Progenitor cell of endocrine pancreas (in vitro differentiated cells): ENCODE results near the gene CKB. TPM values are rescaled to one million over a fixed set of nuclear protein-coding genes. Genes with fewer than 3 reads are reported as not detected.

Experiments
- DNase-seq: peaks from one replicate; pipeline ENCODE4 v3.0.0; 2021; ENCODE audit warnings: low spot score; ENCODE audit not compliant: unreplicated experiment
- H3K27ac Mint-ChIP-seq: 2 replicates; pipeline ENCODE4 v1.8.0; 2021; ENCODE audit warnings: mild to moderate bottlenecking, moderate library complexity, mixed read lengths
- H3K27me3 Mint-ChIP-seq: 2 replicates; pipeline ENCODE4 v1.8.0; 2021; ENCODE audit warnings: mixed read lengths
- H3K36me3 Mint-ChIP-seq: 2 replicates; pipeline ENCODE4 v1.8.0; 2022; ENCODE audit warnings: mixed read lengths; ENCODE audit not compliant: insufficient read depth
- H3K4me1 Mint-ChIP-seq: 2 replicates; pipeline ENCODE4 v1.8.0; 2021; ENCODE audit warnings: low read depth, mixed read lengths
- H3K4me3 Mint-ChIP-seq: 2 replicates; pipeline ENCODE4 v1.8.0; 2021; ENCODE audit warnings: low read depth, mild to moderate bottlenecking, moderate library complexity, mixed read lengths
- H3K9me3 Mint-ChIP-seq: 2 replicates; pipeline ENCODE4 v1.8.0; 2021; ENCODE audit warnings: low read depth, mixed read lengths
- CTCF ChIP-seq: fragments of 200-600 bp; sonication (generic); IDR thresholded peaks from one replicate; pipeline ENCODE4 v1.5.0; 2021; ENCODE audit warnings: antibody characterized with exemption, mild to moderate bottlenecking; ENCODE audit not compliant: unreplicated experiment
- total RNA-seq: library from RNA; stranded (reverse); gene quantifications from 2 replicates; pipeline ENCODE4 v1.2.1, GENCODE V29; 2021

Gene CKB
- total RNA-seq, 1 donor from 2014 or later: 983 TPM

DNA sequence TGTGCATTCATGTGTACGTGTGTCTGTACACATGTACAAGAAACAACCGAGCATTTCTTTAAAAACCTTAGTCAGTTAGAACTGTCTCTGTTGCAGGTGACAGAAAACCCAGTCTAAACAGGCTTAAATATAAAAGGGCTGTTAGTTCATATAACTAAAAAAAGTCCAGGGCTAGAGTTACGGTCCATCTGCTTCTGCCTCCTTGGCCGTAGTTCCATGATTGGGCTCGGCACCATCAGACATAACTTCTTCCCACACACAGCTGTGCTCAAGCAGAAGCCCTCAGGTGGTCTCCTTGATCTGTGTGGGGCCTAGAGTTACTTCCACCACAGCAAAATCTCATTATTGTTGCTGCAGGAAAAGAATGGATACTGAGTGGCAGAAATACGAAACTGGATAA lies 34.6 kb downstream of the CKB start:
- peaks cover 15% of the 10 kb centered on the region for H3K36me3 Mint-ChIP-seq
- no peak for DNase-seq
- H3K27ac Mint-ChIP-seq: no peak overlapping the region
- H3K9me3 Mint-ChIP-seq: no peaks in the 10 kb centered on the region
- no peak for TF ChIP-seq CTCF
- no peak overlapping the region for H3K4me3 Mint-ChIP-seq
- H3K27me3 Mint-ChIP-seq: no peaks in the 10 kb centered on the region
- no peaks in the 10 kb centered on the region for H3K4me1 Mint-ChIP-seq

DNA sequence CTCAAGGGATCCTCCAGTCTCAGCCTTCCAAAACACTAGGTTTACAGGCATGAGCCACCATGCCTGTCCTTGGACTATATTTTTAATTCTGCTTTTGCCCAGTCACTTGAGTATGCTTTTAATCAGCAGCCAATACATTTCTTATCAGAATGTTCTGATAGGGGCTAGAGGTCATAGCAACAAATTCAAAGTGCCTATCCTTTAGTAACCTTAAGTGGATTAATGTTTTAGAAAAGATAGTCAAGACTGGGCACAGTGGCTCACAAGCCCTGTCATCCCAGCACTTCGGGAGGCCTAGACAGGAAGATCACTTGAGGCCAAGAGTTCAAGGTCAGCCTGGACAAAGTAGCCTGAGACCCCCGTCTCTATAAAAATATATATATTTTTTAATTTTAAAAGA lies 37.1 kb downstream of the CKB start:
- Mint-ChIP-seq H3K27me3 (no peaks in the 10 kb centered on the region), H3K27ac (no peak overlapping the region), H3K36me3 (peaks cover 25% of the 10 kb centered on the region), H3K4me1 (no peaks in the 10 kb centered on the region), H3K9me3 (no peaks in the 10 kb centered on the region), H3K4me3 (no peak overlapping the region)
- no peak for DNase-seq
- TF ChIP-seq CTCF: no peak

DNA sequence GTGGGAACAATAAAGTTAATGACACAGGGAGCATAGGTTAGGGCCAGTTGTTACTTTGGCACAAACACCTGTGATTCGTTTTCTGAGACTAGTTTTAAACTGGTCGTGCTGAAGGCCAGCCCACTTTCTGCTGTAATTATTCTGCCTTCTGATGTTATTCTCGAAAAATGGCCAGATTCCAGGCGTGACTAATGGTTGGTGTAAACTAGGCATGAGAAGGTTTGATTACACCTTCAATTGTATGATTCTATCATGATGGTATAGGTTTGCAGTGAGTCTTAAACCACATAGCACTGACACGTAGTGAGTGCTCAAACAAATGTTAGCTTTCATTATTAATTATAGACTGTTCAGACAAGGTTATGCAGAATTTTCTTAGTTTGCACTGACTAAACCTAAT lies 39.0 kb downstream of the CKB start:
- Mint-ChIP-seq H3K27ac (no peak overlapping the region), H3K4me3 (no peak overlapping the region), H3K36me3 (peaks cover 22% of the 10 kb centered on the region), H3K27me3 (no peaks in the 10 kb centered on the region), H3K4me1 (no peaks in the 10 kb centered on the region), H3K9me3 (no peaks in the 10 kb centered on the region)
- no peak for TF ChIP-seq CTCF
- DNase-seq: no peak

- no peak overlapping the region for H3K4me3 Mint-ChIP-seq
- DNase-seq: no peak
- peak overlapping the region; percentile 9 for H3K27ac Mint-ChIP-seq
- H3K27me3 Mint-ChIP-seq: no peaks in the 10 kb centered on the region
- H3K9me3 Mint-ChIP-seq: no peaks in the 10 kb centered on the region
- H3K36me3 Mint-ChIP-seq: peaks cover 34% of the 10 kb centered on the region
- TF ChIP-seq CTCF: no peak
- H3K4me1 Mint-ChIP-seq: no peaks in the 10 kb centered on the region
These were observed 42.0 kb downstream of the CKB start for GRCh38 chr14:103480595-103480994.

GRCh38 chr14:103476631-103477030 lies 46.0 kb downstream of the CKB start:
- no peak for DNase-seq
- no peaks in the 10 kb centered on the region for H3K4me1 Mint-ChIP-seq
- H3K4me3 Mint-ChIP-seq: no peak overlapping the region
- no peaks in the 10 kb centered on the region for H3K9me3 Mint-ChIP-seq
- no peaks in the 10 kb centered on the region for H3K27me3 Mint-ChIP-seq
- H3K36me3 Mint-ChIP-seq: peaks cover 37% of the 10 kb centered on the region
- no peak for TF ChIP-seq CTCF
- no peak overlapping the region for H3K27ac Mint-ChIP-seq

GRCh38 chr14:103476065-103476464 lies 46.6 kb downstream of the CKB start:
- Mint-ChIP-seq H3K4me3 (no peak overlapping the region), H3K27ac (no peak overlapping the region), H3K27me3 (no peaks in the 10 kb centered on the region), H3K9me3 (no peaks in the 10 kb centered on the region), H3K36me3 (peaks cover 35% of the 10 kb centered on the region), H3K4me1 (no peaks in the 10 kb centered on the region)
- DNase-seq: no peak
- TF ChIP-seq CTCF: no peak
